GM13976 (cell line): ENCODE measurements around the gene CLCA4.

Experiments
- DNase-seq: peaks from one replicate; pipeline ENCODE4 v3.0.0; 2012; ENCODE audit warnings: low spot score
- in situ Hi-C: fragments of 300-500 bp; cut with MboI; formaldehyde crosslinking; loops from one replicate; pipeline ENCODE4 v1.12.0; 2022; ENCODE audit warnings: low sequenced_read_pairs, mixed read lengths, inconsistent platforms; ENCODE audit not compliant: unreplicated experiment
- TF ChIP-seq, protein P1 (sequence below): IDR thresholded peaks from 2 replicates; pipeline ENCODE4 v1.5.1; 2012; ENCODE audit warnings: borderline replicate concordance, mild to moderate bottlenecking; ENCODE audit not compliant: insufficient read depth; ENCODE audit errors: extremely low read depth, missing control alignments, control extremely low read depth

Gene CLCA4

DNA sequence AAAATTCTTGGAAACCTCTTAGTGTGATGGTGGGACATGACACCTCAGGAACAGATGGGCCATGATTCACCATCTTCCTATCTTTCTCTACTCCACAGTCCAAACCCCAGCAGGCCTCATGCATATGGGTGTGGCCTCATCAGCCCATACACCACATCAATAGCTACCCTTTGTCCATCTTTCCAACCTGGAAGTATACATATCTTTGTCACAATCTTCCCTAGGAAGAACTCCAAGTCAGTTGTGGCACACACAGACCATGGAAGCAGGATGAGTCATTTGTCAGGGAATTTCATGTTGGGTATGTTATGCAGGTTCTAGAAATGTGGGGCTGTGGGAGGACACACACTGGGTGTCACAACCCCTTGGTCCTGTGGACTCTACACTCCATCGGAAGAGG is 30.5 kb upstream of the CLCA4 start:
- in situ Hi-C loops: no loop called here
- TF ChIP-seq, protein P1, sequence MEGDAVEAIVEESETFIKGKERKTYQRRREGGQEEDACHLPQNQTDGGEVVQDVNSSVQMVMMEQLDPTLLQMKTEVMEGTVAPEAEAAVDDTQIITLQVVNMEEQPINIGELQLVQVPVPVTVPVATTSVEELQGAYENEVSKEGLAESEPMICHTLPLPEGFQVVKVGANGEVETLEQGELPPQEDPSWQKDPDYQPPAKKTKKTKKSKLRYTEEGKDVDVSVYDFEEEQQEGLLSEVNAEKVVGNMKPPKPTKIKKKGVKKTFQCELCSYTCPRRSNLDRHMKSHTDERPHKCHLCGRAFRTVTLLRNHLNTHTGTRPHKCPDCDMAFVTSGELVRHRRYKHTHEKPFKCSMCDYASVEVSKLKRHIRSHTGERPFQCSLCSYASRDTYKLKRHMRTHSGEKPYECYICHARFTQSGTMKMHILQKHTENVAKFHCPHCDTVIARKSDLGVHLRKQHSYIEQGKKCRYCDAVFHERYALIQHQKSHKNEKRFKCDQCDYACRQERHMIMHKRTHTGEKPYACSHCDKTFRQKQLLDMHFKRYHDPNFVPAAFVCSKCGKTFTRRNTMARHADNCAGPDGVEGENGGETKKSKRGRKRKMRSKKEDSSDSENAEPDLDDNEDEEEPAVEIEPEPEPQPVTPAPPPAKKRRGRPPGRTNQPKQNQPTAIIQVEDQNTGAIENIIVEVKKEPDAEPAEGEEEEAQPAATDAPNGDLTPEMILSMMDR: no peak
- no peak for DNase-seq

DNA sequence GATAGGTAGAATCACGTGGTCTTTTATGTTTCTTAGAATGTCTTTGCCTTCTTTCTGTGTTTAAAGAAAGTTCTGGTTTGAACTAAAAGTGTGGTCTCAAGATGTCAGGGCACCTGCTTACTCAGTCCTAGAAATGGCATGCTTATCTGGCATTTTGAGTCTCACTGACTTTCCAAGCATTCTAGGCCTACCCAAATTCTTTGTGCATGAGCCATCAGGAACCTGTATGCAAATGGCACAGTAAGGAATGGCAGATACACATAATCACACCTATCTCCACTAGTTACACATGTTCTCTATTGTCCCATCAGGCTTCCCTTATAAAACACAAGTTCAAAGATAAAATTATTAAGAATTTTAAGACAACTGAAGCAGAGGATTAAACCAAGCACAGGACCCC is 29.5 kb upstream of the CLCA4 start:
- TF ChIP-seq, protein P1: no peak
- no peak for DNase-seq
- in situ Hi-C loops: no loop called here

- DNase-seq: no peak
- in situ Hi-C loops: no loop called here
- TF ChIP-seq, protein P1: no peak
Measured at GRCh38 chr1:86520789-86521521, 25.9 kb upstream of the CLCA4 start.

DNA sequence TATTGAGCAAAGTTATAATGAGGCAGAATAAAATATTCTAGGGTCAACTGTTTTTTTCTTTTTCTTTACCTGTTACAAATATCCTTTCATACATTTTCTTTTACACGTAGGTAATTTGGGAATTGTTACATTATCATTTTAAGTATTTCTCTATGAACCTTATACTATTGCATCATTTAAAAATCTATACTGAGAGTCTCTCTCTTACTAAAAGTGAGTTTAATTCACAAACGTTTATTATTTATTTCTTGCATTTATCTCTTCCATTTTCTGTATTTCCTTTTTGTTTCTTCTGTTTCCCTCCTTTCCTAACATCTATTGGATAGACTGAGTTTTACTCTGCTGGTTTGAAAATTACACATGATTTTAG is 25.4 kb upstream of the CLCA4 start:
- no peak for DNase-seq
- TF ChIP-seq, protein P1: no peak
- in situ Hi-C loops: no loop called here

- TF ChIP-seq, protein P1: no peak
- in situ Hi-C loops: no loop called here
- DNase-seq: no peak
Measured at GRCh38 chr1:86522240-86522639, 24.6 kb upstream of the CLCA4 start.

GRCh38 chr1:86523670-86524354 is 23.1 kb upstream of the CLCA4 start:
- no peak for DNase-seq
- in situ Hi-C loops: no loop called here
- TF ChIP-seq, protein P1: no peak
